Gastrocnemius medialis (tissue), 4 donors: Measurements from ENCODE around the gene ATP6V0E2.

ENCODE experiments used
- CTCF ChIP-seq, 5 experiments: fragments of 450-650 bp in 3 of 5; fragments of 200-600 bp in 2 of 5; sonication (generic) in 2 of 5; IDR thresholded peaks in 4 of 5; conservative IDR thresholded peaks in 1 of 5; 1 replicate in 4 of 5; 2 replicates in 1 of 5; pipeline ENCODE4 v1.5.1; 2016 to 2019; ENCODE audit warnings: antibody characterized with exemption in 5 of 5, mild to moderate bottlenecking in 3 of 5, moderate library complexity in 3 of 5
- POLR2A ChIP-seq, 2 donors: fragments of 450-650 bp; IDR thresholded peaks; one replicate each; pipeline ENCODE4 v1.6.1; 2017; ENCODE audit warnings: antibody characterized with exemption in 2 of 2, mild to moderate bottlenecking in 2 of 2, moderate library complexity in 2 of 2

GRCh38 chr7:149886018-149886415, 12.2 kb downstream of the ATP6V0E2 start:
- TF ChIP-seq CTCF (IDR thresholded peaks at IDR 0.05 in 4 of 5, conservative IDR thresholded peaks at IDR 0.05 in 1 of 5) (no peak), POLR2A (IDR thresholded peaks at IDR 0.05) (no peak)
